OCI-LY3 (cell line): Measurements from ENCODE around the gene LPP.

Experiments used
- H2AFZ ChIP-seq: fragments of 200-600, 300-600 bp; shearing (Covaris generic); 2 replicates; pipeline ENCODE4 v1.6.0; 2014; ENCODE audit warnings: antibody characterized with exemption, low read depth, low read length
- H3K27ac ChIP-seq: fragments of 200-600, 300-600 bp; sonication (generic); 2 replicates; pipeline ENCODE4 v1.5.1; 2014; ENCODE audit warnings: mild to moderate bottlenecking, low read length, moderate library complexity, mixed read lengths
- H3K27me3 ChIP-seq: fragments of 200-600, 300-600 bp; sonication (generic); 2 replicates; pipeline ENCODE4 v1.6.1; 2014; ENCODE audit warnings: low read depth, low read length, mixed read lengths
- H3K36me3 ChIP-seq: fragments of 200-600, 300-600 bp; sonication (generic); replicated peaks from 2 replicates; pipeline ENCODE3; 2014; ENCODE audit warnings: low read depth, low read length, mixed read lengths
- H3K4me1 ChIP-seq: fragments of 300-600, 200-600 bp; sonication (generic); 2 replicates; pipeline ENCODE4 v1.6.1; 2014; ENCODE audit warnings: low read length, mixed read lengths
- H3K4me2 ChIP-seq: fragments of 200-600, 300-600 bp; sonication (generic); 2 replicates; pipeline ENCODE4 v1.6.1; 2014; ENCODE audit warnings: low read length, mixed read lengths
- H3K4me3 ChIP-seq: fragments of 300-600, 200-600 bp; sonication (generic); 2 replicates; pipeline ENCODE4 v1.5.1; 2014; ENCODE audit warnings: antibody characterized with exemption, mild to moderate bottlenecking, low read length, moderate library complexity
- H3K79me2 ChIP-seq: fragments of 300-600, 200-600 bp; shearing (Covaris generic); 2 replicates; pipeline ENCODE4 v1.6.1; 2014; ENCODE audit warnings: mild to moderate bottlenecking, low read length, mixed read lengths
- H3K9ac ChIP-seq: fragments of 300-600, 200-600 bp; shearing (Covaris generic); 2 replicates; pipeline ENCODE4 v1.6.0; 2014; ENCODE audit warnings: mild to moderate bottlenecking, low read length, moderate library complexity
- H3K9me3 ChIP-seq: fragments of 200-600, 300-600 bp; shearing (Covaris generic); 2 replicates; pipeline ENCODE4 v1.6.1; 2014; ENCODE audit warnings: low read length, mixed read lengths; ENCODE audit not compliant: insufficient read depth
- H4K20me1 ChIP-seq: fragments of 200-600, 300-600 bp; sonication (generic); 2 replicates; pipeline ENCODE4 v1.6.1; 2016; ENCODE audit warnings: low read length, mixed read lengths; ENCODE audit not compliant: insufficient read depth
- EZH2phosphoT487 ChIP-seq: fragments of 200-600 bp; shearing (Covaris generic); IDR thresholded peaks from 2 replicates; pipeline ENCODE4 v1.6.1; 2018; ENCODE audit warnings: antibody characterized with exemption, mixed run types, low read depth
- TF ChIP-seq, protein P1 (sequence below): fragments of 200-600, 300-600 bp; sonication (generic); IDR thresholded peaks from 2 replicates; pipeline ENCODE4 v1.5.1; 2014; ENCODE audit warnings: antibody characterized with exemption, low read length, low read depth

LPP gene

DNA sequence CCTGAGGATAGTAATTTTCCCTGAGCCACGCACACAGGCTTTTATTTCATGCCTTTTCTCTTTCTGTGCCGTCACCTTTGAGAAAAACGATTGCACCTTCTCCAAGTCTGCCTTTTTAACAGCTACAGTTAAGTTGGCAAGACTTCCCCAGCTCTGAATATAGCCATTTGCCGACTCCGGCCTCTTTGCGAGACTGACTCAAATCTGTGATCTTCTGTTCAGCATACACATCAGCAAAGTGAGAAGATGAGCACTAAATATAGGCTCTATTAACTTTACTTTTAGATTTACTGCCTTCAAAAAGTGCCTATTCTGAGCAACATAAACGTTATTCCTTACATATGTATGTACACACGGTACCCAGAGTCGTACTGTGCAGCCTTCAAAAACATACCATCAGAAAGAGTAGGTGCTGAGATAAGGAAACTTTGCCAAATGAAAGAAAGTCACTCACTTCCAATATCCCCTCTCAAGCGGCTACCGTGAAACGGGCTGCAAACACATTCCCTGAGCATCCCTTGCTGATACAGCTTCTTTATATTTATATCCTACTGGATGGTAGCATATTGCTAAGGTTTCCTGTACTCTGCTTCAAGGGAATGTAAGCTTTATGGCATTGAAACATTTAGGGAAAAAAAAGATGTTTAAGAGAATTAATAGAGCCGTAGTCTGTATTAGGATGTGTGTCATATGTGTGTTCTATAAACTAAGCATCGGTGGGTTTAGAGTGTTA is 734.5 kb downstream of the LPP start:
- Histone ChIP-seq H3K79me2 (no peaks in the 10 kb centered on the region), H2AFZ (no peak overlapping the region), H3K27ac (no peak overlapping the region), H3K4me2 (no peak overlapping the region), H3K9ac (no peak overlapping the region), H3K4me1 (no peaks in the 10 kb centered on the region; the same call in 1 of the 2 replicates), H3K36me3 (no peaks in the 10 kb centered on the region), H3K4me3 (no peak overlapping the region), H3K27me3 (no peaks in the 10 kb centered on the region), H4K20me1 (no peaks in the 10 kb centered on the region), H3K9me3 (no peaks in the 10 kb centered on the region)
- TF ChIP-seq, protein P1, sequence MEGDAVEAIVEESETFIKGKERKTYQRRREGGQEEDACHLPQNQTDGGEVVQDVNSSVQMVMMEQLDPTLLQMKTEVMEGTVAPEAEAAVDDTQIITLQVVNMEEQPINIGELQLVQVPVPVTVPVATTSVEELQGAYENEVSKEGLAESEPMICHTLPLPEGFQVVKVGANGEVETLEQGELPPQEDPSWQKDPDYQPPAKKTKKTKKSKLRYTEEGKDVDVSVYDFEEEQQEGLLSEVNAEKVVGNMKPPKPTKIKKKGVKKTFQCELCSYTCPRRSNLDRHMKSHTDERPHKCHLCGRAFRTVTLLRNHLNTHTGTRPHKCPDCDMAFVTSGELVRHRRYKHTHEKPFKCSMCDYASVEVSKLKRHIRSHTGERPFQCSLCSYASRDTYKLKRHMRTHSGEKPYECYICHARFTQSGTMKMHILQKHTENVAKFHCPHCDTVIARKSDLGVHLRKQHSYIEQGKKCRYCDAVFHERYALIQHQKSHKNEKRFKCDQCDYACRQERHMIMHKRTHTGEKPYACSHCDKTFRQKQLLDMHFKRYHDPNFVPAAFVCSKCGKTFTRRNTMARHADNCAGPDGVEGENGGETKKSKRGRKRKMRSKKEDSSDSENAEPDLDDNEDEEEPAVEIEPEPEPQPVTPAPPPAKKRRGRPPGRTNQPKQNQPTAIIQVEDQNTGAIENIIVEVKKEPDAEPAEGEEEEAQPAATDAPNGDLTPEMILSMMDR = no peak
- no peak for TF ChIP-seq EZH2phosphoT487

DNA sequence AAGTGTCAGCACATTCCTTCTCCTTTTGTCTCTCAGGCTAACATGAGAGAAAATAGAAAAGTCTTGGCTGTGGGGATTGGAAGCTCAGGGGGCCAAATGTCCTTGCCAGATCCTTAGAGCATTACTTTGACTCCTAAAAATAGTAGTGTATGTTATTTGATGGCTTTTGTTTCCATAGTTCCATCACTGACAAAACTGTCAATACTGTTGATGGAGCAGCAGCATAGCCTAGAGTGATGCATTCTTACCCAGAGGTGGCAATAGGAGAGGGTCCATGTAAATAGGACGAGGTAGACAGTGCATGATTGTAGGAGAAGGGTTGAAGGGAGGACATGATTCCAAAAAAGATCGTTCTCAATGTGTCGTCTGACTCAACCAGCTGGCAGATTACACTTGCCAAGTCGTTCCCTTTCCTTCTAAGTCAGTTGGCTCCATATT is 735.1 kb downstream of the LPP start:
- TF ChIP-seq, protein P1 = no peak
- no peak for TF ChIP-seq EZH2phosphoT487
- Histone ChIP-seq H3K4me2 (no peak overlapping the region), H3K4me1 (no peaks in the 10 kb centered on the region; the same call in 1 of the 2 replicates), H3K9me3 (no peaks in the 10 kb centered on the region), H3K27me3 (no peaks in the 10 kb centered on the region), H3K27ac (no peak overlapping the region), H3K4me3 (no peak overlapping the region), H3K79me2 (no peaks in the 10 kb centered on the region), H3K9ac (no peak overlapping the region), H2AFZ (no peak overlapping the region), H3K36me3 (no peaks in the 10 kb centered on the region), H4K20me1 (no peaks in the 10 kb centered on the region)

DNA sequence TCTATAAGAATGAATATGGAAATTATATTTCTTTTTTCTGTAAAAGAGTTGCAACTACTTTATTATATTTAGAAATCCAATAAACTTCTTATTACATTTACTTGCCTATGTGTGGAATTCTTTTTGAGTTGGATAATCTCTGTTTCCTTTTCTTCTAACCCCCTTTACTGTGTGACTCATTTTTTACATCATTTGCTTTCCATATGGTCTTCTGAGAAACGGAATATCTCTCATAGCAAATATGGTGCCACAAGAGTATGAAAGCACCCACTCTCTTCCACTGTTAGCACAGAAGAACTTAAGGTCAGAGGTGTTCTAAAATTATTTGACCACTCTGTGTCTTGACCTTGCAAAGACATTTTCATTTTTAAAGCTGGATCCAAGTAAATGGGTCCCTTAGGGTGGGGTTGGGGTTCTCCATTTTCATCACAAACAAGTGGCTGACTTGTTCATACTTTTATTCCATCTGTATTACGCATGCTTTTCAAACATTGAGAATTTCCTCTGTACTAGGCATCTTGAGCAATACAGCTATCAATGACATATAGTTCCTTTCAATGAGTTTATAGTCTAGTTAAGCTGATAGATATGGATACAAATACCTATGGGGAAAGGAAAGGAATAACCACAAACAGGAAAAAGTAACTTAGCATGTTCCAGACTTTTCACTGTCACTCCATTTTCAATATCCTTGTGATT is 736.8 kb downstream of the LPP start:
- Histone ChIP-seq H3K9ac (no peak overlapping the region), H3K4me3 (no peak overlapping the region), H3K27me3 (no peaks in the 10 kb centered on the region), H3K36me3 (no peaks in the 10 kb centered on the region), H3K4me1 (no peaks in the 10 kb centered on the region; the same call in 1 of the 2 replicates), H2AFZ (no peak overlapping the region), H3K79me2 (no peaks in the 10 kb centered on the region), H3K9me3 (no peaks in the 10 kb centered on the region), H3K27ac (no peak overlapping the region), H4K20me1 (no peaks in the 10 kb centered on the region), H3K4me2 (no peak overlapping the region)
- no peak for TF ChIP-seq EZH2phosphoT487
- TF ChIP-seq, protein P1 = no peak

DNA sequence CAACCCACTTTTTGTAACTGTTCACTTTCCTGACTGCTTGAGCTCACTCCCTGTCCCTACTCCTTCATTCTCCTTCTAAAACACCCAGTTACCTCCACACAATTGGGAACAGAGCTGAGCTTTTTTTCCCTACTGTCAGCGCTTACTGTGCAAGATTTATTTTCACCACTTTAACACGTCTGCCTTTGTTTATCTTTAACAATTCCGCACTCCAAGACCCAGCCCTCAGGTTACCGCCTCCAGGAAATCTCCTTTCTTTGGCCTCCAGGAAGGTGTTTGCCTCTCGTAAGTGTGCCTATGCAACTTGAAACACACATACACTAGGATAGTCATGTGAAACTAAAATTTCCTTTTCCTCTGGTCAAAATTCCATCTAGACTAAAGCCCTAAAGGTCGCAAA is 745.9 kb downstream of the LPP start:
- Histone ChIP-seq H3K27me3 (no peaks in the 10 kb centered on the region), H3K4me2 (no peak overlapping the region), H3K4me3 (no peak overlapping the region), H2AFZ (no peak overlapping the region), H4K20me1 (no peaks in the 10 kb centered on the region), H3K9me3 (no peaks in the 10 kb centered on the region), H3K27ac (no peak overlapping the region), H3K9ac (no peak overlapping the region), H3K36me3 (no peaks in the 10 kb centered on the region), H3K79me2 (no peaks in the 10 kb centered on the region), H3K4me1 (no peaks in the 10 kb centered on the region)
- TF ChIP-seq EZH2phosphoT487 = no peak
- TF ChIP-seq, protein P1 = no peak
